Measurements from ENCODE around the gene ME1.
"Not testable (repeated sequence)": the region's sequence is repeated elsewhere in the genome, so short reads cannot be mapped to it uniquely, and the experiment has no call there.

Gene ME1

DNA sequence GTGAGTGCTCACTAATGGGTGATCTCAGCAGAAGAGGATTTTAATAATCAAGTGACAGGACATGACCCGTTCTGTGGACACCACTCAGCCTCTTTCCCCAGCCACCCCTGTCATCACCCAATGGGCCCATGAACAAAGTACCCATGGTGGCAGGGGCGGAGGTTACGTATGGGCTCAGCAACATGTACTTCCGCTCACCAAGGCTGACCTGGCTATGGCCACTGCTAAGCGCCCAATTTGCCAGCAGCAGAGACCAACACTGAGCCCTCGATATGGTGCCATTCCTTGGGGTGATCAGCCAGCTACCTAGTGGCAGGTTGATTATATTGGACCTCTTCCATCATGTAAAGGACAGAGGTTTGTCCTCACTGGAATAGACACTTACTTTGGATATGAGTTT is 68.5 kb downstream of the ME1 start:
- not testable (repeated sequence) for DNase-seq (ENCODE audit: extremely low read depth in 1 of 2, low read depth in 1 of 2)

DNA sequence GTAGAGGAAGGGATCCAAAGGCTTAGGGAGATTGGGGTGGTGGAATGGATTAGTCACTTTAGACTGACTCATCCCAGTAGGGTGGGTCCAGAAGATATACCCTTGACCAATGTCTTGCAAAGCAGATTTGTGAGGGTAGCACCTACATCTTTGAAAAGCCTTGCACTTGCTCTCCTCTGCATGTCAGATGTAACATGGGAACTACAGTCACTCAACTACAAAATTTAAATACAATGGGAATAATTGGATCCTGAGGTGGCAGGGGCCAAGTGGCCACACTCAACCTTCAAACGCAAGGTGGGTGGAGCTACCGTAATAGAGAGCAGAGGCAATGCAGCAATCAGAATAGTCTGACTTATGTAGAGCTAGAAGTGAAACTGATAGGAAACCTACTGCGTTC is 71.2 kb downstream of the ME1 start:
- DNase-seq (ENCODE audit: extremely low read depth in 1 of 2, low read depth in 1 of 2) = no peak

DNA sequence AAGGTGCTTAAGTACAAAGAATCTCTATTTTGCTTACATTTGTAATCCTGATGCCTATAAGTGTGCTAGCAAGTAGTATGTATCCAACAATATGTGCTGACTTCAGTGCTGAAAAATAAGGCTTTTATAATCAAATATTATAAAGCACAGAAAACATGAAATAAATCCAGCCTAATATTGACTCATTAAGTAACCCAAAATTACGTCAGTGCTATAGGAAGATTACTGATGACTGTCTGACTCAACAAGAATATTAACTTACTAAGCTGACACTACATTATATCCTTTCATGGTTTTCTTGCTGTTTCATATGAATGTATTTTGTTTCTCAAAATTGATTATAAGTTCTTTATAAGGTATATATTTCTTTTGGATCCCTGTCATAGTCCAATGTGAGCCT is 76.1 kb downstream of the ME1 start:
- no peak for DNase-seq (ENCODE audit: extremely low read depth in 1 of 2, low read depth in 1 of 2)

DNA sequence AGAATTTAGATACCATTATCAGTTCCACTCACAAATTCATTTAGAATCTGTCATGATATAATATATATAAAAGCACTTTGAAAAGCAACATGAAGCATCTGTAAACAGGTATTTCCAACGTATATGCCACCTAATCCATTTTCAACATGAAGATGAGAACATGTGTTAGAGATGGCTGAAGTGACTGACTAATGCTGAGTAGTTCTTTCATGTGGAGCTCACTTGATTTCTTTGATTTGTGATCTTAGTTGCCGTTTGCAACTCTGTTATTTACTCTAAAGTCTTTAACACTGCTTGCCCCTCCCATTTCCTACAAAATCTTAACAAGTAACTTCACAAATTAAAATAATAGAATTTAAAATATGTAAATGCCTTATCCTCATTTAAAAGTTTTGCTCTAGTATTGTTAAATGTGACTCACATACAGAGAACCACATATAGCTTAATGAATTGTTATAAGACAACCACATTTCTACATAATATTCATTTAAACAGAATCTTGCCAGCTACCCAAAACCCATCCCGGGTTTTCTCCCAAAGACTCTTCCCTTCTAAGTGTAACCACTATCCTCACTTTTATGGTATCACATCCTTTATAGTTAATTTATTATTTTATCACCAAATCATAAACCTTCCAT is 78.3 kb downstream of the ME1 start:
- no peak for DNase-seq (ENCODE audit: extremely low read depth in 1 of 2, low read depth in 1 of 2)

DNA sequence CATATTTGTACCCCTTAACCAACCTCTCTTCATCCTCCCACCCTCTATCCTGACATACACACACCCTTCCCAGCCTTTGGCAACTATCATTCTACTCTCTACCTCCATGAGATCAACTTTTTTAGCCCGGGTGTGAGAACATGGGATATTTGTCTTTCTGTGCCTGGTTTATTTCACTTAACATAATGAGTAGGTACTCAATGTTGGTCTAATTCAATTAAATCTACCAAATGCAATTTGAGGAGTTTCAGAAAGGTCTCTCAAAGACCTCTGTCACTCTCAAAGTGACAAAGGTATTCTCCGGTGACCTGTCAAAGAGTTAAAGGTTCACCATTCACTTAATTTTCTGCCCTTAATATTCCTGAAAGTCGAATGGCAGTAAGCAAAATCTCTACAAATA is 87.7 kb downstream of the ME1 start:
- DNase-seq (ENCODE audit: extremely low read depth in 1 of 2, low read depth in 1 of 2) = no peak

DNA sequence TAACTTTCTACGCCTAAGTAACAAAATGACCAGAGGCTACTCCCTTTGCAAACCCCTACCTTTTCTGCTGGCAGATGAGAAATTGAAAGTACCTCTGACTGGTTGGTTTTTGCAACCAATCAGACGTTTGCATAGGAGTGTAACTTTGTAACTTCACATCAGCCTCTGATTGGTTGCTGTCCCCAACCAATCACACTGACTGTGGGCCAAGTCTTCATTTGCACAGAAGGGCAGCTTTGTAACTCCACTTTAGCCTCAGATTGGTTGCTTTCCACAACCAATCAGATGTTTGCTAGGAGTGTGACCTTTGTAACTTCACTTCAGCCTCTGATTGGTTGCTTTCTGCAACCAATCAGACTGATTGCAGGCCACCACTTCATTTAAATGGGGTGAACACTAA is 89.1 kb downstream of the ME1 start:
- DNase-seq (ENCODE audit: extremely low read depth in 1 of 2, low read depth in 1 of 2) = no peak

DNA sequence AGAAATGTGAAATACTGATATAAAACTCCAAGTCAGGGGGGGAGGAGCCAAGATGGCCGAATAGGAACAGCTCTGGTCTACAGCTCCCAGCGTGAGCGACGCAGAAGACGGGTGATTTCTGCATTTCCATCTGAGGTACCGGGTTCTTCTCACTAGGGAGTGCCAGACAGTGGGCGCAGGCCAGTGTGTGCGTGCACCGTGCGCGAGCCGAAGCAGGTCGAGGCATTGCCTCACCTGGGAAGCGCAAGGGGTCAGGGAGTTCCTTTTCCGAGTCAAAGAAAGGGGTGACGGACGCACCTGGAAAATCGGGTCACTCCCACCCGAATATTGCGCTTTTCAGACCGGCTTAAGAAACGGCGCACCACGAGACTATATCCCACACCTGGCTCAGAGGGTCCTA is 96.9 kb downstream of the ME1 start:
- not testable (repeated sequence) for DNase-seq (ENCODE audit: extremely low read depth in 1 of 2, low read depth in 1 of 2)

DNA sequence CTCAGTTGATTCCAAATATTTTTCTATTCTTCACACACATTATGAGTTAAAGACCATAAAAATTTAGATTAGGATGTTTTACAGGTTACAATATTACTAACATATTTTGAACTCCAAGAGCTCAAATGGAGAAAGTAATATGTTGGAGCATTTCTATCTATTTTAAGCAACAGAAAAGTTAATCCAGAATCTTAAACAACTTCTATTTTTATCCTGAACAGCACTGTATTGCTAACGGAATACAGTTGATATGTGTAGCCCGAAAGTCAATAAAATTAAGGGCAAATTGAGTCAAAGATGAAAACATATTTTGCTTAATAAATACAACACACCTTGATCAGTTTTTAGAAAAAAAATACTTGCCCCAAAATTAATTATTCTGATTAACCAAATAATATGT is 97.4 kb downstream of the ME1 start:
- DNase-seq (ENCODE audit: extremely low read depth in 1 of 2, low read depth in 1 of 2) = no peak

DNA sequence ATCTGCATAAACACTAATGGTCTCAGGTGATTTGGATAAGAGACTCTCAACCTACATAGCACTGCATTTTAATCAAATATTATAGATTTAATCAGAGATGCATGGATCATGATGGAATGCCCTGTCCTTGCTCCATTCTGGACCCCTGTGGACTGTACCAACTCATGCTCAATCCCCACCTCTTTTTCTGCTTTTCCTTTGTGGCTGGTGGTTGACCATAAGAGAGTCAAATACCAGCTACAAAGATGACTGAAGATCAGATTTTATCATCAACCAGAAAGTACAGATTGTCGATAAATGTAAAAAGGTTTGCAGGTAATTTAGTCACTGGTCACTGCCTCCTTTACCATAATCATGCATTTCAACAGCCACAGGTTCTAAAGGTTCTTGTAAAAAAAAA is 116.2 kb downstream of the ME1 start:
- DNase-seq (ENCODE audit: extremely low read depth in 1 of 2, low read depth in 1 of 2) = no peak

DNA sequence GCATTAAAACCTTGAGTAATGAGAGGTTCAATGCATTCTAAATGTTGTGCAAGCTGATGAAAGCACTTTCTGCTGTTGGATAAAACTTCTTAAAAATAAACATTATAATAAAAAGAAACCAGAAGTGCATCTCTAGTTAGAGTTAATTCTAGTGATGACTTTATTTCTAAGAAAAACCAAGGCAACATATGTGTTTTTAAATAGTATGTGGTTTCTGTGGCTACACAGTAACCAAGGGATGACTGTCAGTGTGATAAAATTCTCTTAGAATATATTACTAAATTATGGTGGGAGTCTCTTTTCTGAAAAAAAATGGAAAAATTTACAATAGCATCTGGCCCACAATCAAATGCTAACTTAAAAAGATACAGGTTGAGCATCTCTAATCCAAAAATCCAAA is 117.0 kb downstream of the ME1 start:
- no peak for DNase-seq (ENCODE audit: extremely low read depth in 1 of 2, low read depth in 1 of 2)

DNA sequence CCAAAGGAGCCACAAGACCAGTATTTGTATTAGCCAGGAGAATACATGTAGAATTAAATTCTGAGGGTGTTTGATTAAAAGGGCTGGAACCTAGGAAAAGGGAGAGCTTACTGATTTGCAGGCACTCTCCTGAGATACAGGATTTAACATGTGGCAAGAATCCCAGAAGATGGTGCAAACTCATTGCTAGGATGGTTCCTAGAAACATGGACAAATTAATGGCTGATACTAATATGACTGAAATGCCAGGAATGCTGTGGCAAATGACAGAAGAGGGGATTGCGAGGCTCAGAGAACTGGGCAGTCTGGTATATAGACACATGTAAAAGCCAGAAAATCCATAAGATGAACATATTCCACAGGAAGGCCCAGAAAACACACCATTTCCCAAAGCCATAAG is 119.6 kb downstream of the ME1 start:
- no peak for DNase-seq (ENCODE audit: extremely low read depth in 1 of 2, low read depth in 1 of 2)

DNA sequence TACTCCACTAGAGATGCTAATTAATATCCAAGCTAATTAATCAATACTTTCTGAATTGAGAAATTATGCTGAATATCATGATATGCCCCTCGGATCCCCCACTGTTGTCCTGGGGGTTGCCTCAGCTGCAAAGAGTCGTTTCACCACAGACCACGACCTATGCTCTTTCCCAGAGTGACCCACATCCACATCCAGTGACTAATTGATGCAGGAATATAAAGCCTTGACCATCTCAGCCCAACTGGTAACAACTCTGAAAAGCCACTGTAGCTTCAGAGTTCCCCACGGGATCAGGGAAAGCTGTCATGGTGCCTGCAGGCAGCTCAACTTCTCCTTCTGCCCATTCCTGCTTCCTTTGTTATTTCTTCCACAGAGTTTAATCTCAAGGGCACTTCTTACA is 120.8 kb downstream of the ME1 start:
- DNase-seq (ENCODE audit: extremely low read depth in 1 of 2, low read depth in 1 of 2) = no peak

DNA sequence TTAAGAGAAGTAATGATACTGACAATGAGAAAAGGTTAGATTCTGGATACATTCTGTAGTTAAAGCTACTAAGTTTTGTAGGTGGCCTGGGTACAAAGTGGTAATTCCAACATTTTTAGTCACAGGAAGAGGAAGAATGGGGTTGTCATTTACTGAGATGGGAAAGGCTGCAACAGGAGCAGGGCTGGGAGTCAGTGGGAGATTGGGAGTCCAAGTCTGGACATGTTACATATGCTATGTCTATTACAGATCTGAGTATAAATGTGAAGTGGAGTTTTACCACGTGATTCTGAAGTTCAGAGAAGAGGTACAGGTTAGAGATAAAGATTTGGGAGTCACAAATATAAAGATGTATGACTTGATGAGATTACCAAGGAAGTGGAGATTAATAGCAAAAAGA is 121.5 kb downstream of the ME1 start:
- DNase-seq (ENCODE audit: extremely low read depth in 1 of 2, low read depth in 1 of 2) = no peak

DNA sequence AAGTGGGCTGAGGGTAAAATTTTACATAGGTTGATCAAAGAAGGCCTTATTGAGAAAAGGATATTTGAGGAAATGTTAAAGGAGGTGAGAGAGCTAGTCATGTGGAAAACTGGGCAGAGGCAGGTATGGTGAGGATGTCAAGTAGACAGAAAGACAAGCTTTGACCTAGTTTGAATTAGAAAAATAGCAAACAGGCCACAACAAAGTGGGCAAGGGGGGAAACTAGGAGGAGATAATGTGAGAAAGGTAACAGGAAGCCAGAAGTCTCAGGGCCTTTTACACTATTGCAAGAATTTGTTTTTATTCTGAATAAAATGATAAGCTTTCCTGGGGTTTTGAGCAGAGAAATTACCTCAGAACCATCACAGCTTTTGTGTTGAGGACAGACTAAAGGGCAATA is 122.0 kb downstream of the ME1 start:
- DNase-seq (ENCODE audit: extremely low read depth in 1 of 2, low read depth in 1 of 2) = no peak

DNA sequence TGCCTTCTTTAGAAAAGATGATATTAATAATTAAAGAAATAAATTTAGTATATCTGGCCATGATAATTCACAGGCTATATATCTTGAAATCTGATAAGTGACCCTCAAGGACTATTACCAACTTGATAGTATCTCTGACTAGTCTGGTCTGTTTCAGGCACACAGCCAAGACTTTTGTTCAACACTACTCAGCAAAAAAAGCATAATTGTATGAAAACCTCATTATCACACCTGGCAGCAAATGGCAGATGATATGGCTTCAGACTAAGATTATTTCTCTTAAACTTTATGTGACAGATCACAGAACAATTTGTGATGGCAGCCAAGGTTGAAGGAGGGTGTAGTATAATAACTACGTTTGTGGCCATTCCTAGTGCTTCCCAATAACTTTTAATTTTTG is 123.0 kb downstream of the ME1 start:
- DNase-seq (ENCODE audit: extremely low read depth in 1 of 2, low read depth in 1 of 2) = no peak

DNA sequence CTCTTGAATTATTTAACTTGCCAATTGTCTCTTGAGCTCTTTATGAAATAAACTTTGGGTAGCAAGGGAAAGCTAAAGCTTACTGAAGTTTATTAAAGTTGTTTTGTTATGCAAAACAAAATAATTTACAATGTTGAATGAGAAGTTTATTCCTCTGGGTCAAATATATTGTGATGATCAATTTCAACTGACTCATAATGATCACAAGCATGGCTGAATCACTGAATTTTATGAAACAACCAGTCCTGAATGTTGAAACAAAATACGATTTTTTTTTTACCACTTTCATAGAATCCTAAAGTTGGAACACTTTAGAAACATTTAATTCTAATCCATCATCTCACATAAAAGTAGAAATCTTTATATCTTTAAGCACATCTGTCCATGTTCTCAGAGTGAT is 127.4 kb downstream of the ME1 start:
- no peak for DNase-seq (ENCODE audit: extremely low read depth in 1 of 2, low read depth in 1 of 2)

DNA sequence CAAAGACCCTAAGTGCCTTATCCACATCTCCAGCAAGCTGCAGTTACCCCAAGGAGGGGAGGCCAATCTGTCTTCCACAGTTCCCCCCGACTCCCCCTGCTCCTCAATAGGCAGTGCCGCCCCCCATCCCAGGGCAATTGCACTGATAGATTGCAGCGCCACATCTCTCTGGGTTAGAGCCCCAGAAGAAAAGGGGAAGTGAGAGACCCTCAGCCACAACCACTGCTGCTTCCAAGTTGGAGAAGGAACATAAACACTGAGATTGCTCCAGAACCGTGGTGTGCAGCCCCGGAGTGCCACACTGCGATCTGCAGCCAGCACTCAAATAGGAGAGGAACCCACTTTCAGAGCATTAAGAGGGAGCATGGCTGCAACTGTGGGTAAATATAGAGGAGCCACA is 136.2 kb downstream of the ME1 start:
- no peak for DNase-seq (ENCODE audit: extremely low read depth in 1 of 2, low read depth in 1 of 2)

DNA sequence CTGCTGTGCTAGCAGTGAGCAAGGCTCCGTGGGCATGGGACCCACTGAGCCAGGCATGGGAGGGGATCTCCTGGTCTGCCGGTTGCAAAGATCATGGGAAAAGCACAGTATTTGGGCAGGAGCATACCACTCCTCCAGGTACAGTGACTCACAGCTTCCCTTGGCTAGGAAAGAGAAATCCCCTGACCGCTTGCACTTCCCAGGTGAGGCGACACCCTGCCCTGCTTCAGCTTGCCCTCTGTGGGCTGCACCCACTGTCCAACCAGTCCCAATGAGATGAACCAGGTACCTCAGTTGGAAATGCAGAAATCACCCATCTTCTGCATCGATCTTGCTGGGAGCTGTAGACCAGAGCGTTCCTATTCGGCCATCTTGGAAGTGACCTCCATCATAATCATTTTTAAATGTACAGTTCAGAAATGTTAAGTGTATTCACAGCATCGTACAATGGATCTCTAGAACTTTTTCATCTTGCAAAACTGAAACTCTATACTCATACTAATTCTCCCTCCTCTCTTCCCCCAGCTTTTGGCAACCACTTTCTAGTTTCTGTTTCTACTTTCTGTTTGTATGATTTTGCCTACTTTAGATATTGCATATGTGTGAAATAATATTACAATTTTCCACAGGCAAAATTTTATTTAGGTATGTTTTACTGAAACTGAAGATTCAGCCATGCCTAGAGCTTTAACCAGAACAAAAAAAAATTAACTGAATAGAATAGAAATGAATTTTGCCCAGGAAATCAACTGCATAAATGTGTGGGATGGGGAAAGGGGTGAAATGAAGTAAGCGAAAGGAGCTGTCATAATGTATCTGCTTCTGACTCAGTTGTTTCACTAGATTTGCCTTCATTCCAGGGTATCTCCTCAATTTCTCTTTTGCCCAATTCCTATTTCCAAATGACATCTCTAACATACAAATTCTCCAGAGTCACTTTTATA is 137.7 kb downstream of the ME1 start:
- no peak for DNase-seq (ENCODE audit: extremely low read depth in 1 of 2, low read depth in 1 of 2)

DNA sequence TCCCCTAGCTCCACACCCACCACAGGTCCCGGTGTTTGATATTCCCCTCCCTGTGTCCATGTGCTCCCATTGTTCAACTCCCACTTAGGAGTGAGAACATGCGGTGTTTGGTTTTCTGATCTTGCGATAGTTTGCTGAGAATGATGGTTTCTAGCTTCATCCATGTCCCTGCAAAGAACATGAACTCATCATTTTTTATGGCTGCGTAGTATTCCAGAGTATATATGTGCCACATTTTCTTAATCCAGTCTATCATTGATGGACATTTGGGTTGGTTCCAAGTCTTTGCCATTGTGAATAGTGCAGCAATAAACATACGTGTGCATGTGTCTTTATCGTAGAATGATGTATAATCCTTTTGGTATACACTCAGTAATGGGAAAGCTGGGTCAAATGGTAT is 143.6 kb downstream of the ME1 start:
- not testable (repeated sequence) for DNase-seq (ENCODE audit: extremely low read depth in 1 of 2, low read depth in 1 of 2)

DNA sequence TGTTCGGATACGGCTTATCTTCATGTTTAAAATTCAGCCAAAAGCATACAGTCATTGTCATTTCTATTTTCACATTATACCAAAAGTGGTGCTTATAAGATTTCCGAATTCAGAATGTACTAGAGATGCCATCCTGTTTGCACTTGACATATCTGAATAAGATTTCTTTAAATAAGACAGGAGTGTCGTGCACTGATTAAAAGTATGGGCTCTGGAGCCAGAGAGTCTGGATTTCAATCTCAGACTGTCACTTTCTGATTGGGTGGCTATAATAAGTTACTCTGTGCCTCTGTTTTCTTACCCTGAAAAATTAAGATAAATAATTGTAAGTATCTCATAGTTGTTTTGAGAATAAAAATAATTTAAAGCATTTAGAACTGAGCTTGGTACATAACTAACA is 144.9 kb downstream of the ME1 start:
- DNase-seq (ENCODE audit: extremely low read depth in 1 of 2, low read depth in 1 of 2) = no peak

DNA sequence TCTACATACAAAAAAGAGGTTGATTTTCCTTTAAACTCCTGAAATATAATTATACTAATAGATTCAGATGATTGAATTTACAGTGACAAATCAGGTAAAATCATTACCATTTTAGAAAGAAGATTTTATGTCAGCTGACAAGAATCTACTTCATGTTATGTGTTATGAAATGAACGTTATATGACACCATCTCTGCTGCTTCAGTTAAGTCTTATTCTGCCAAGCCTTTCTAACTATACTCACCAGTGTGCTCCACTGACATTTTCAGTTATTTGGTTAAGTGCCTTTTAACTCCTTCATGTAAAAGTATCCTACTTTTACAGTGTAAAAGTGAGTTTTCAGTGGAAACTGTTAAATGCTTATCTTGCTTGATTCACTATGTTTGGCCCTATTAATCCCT is 157.3 kb downstream of the ME1 start:
- DNase-seq (ENCODE audit: extremely low read depth in 1 of 2, low read depth in 1 of 2) = no peak

DNA sequence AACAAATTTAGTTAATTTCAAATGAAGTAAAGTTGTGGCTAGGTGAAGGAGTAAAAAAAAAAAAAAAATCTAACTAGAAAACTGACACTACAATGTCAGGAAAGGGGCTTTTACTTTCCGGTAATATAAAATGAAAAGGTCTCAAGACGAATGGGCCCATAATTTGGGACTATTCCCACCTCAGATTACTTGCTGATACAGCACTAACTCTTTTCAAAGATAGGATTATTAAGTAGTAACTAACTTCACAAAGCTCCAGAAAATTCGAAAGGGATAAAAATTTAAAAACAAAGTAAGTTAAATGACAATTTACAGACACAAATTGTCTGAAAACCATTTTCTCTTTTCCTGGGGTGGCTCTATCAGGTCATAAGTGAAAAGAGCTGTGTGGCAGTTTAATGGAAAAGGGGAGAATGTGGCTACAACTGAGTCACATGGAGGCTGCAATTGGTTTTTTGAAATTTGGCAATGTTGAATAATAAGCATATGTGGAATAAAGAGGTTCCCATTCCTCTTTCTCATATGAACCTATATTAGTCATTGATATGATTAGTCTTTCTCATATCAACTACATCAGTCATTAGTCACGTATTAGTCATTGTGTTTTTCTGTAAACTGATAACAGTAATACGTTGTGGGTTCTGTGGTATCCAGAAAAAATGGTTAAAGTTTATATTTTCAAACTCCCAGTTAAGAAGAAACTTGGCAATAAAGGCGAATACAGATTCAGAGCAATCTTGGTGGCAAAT is 159.7 kb downstream of the ME1 start:
- no peak for DNase-seq (ENCODE audit: extremely low read depth in 1 of 2, low read depth in 1 of 2)
